Cardiac fibroblast (primary cell): Measurements from ENCODE around the gene TFE3.

ENCODE experiments used
- DNase-seq, 2 donors: peaks; one replicate each; pipeline versions ENCODE4 v3.0.0 to v3.0.0-alpha.2; 2010; ENCODE audit warnings: low read depth in 2 of 2
- H3K4me3 ChIP-seq, 2 donors: replicated peaks in 1 of 2; 1 replicate in 1 of 2; 2 replicates in 1 of 2; pipeline ENCODE4 v1.5.1; 2011; ENCODE audit warnings: low read depth in 2 of 2, low read length in 2 of 2, mild to moderate bottlenecking in 2 of 2, moderate library complexity in 1 of 2
- CTCF ChIP-seq: IDR thresholded peaks from one replicate; pipeline ENCODE4 v1.5.1; 2011; ENCODE audit warnings: low read depth, mild to moderate bottlenecking, low read length, inconsistent platforms

The TFE3 gene

GRCh38 chrX:49067285-49068120 is 24.3 kb upstream of the TFE3 start:
- DNase-seq: no peak
- H3K4me3 ChIP-seq: no peak overlapping the region
- TF ChIP-seq CTCF: no peak

- TF ChIP-seq CTCF: no peak
- DNase-seq: no peak
- no peak overlapping the region for H3K4me3 ChIP-seq
These were observed 23.5 kb upstream of the TFE3 start for GRCh38 chrX:49066690-49067089.

- no peak for TF ChIP-seq CTCF
- H3K4me3 ChIP-seq: no peak overlapping the region
- DNase-seq: no peak
These were observed 23.1 kb upstream of the TFE3 start for GRCh38 chrX:49066278-49066677.

GRCh38 chrX:49064735-49065134 is 21.6 kb upstream of the TFE3 start:
- TF ChIP-seq CTCF: no peak
- no peak overlapping the region for H3K4me3 ChIP-seq
- DNase-seq: no peak

GRCh38 chrX:49064303-49064702 is 21.1 kb upstream of the TFE3 start:
- TF ChIP-seq CTCF: no peak
- H3K4me3 ChIP-seq: no peak overlapping the region
- DNase-seq: no peak

GRCh38 chrX:49063715-49064114 is 20.6 kb upstream of the TFE3 start:
- DNase-seq: no peak
- no peak overlapping the region for H3K4me3 ChIP-seq
- TF ChIP-seq CTCF: no peak

GRCh38 chrX:49061916-49062315 is 18.8 kb upstream of the TFE3 start:
- no peak overlapping the region for H3K4me3 ChIP-seq
- no peak for TF ChIP-seq CTCF
- no peak for DNase-seq
